ENCODE data around the gene DDR2.

The DDR2 gene

GRCh38 chr1:162697140-162697895, 65.1 kb downstream of the DDR2 start:
- no peaks in the 10 kb centered on the region for H3K36me3 ChIP-seq
- TF ChIP-seq, protein P1, sequence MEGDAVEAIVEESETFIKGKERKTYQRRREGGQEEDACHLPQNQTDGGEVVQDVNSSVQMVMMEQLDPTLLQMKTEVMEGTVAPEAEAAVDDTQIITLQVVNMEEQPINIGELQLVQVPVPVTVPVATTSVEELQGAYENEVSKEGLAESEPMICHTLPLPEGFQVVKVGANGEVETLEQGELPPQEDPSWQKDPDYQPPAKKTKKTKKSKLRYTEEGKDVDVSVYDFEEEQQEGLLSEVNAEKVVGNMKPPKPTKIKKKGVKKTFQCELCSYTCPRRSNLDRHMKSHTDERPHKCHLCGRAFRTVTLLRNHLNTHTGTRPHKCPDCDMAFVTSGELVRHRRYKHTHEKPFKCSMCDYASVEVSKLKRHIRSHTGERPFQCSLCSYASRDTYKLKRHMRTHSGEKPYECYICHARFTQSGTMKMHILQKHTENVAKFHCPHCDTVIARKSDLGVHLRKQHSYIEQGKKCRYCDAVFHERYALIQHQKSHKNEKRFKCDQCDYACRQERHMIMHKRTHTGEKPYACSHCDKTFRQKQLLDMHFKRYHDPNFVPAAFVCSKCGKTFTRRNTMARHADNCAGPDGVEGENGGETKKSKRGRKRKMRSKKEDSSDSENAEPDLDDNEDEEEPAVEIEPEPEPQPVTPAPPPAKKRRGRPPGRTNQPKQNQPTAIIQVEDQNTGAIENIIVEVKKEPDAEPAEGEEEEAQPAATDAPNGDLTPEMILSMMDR (IDR thresholded peaks at IDR 0.05) = no peak
- H3K9me3 ChIP-seq = no peaks in the 10 kb centered on the region
- H3K27ac ChIP-seq = no peak overlapping the region
- H3K4me1 ChIP-seq (ENCODE audit: control insufficient read depth in 1 of 2, insufficient read depth in 1 of 2, low read depth in 1 of 2, low read length in 1 of 2) = no peaks in the 10 kb centered on the region
- peaks cover 6% of the 10 kb centered on the region for H3K27me3 ChIP-seq
- no peak overlapping the region for H3K4me3 ChIP-seq (ENCODE audit: low read depth in 1 of 2, low read length in 1 of 2)

GRCh38 chr1:162699366-162699765, 67.1 kb downstream of the DDR2 start:
- Histone ChIP-seq H3K4me1 (ENCODE audit: control insufficient read depth in 1 of 2, insufficient read depth in 1 of 2, low read depth in 1 of 2, low read length in 1 of 2) (no peaks in the 10 kb centered on the region), H3K4me3 (ENCODE audit: low read depth in 1 of 2, low read length in 1 of 2) (no peak overlapping the region), H3K27me3 (no peaks in the 10 kb centered on the region), H3K36me3 (no peaks in the 10 kb centered on the region), H3K9me3 (no peaks in the 10 kb centered on the region), H3K27ac (no peak overlapping the region)
- TF ChIP-seq, protein P1 (IDR thresholded peaks at IDR 0.05) = no peak

DNA sequence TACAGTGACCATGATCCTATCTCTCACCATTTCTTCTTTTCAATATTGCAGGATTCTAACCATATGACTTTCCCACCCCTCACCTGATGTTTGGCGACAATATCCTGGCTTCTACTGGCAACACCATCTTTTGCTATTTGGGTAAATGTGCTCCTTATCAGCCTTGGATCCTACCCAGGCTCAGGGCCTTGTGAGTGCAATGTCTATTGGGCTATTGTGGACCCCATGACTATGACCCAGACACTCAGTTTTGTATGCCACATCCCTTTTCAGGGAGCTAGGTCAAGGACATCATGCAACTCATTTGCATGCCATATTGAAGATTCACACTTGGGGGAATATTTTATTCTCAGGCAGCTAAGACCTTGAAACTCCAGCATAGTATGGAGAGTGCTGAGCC, 67.9 kb downstream of the DDR2 start:
- Histone ChIP-seq H3K27ac (no peak overlapping the region), H3K4me3 (ENCODE audit: low read depth in 1 of 2, low read length in 1 of 2) (no peak overlapping the region), H3K4me1 (ENCODE audit: control insufficient read depth in 1 of 2, insufficient read depth in 1 of 2, low read depth in 1 of 2, low read length in 1 of 2) (no peaks in the 10 kb centered on the region), H3K9me3 (no peaks in the 10 kb centered on the region), H3K36me3 (no peaks in the 10 kb centered on the region), H3K27me3 (no peaks in the 10 kb centered on the region)
- TF ChIP-seq, protein P1 (IDR thresholded peaks at IDR 0.05) = no peak

DNA sequence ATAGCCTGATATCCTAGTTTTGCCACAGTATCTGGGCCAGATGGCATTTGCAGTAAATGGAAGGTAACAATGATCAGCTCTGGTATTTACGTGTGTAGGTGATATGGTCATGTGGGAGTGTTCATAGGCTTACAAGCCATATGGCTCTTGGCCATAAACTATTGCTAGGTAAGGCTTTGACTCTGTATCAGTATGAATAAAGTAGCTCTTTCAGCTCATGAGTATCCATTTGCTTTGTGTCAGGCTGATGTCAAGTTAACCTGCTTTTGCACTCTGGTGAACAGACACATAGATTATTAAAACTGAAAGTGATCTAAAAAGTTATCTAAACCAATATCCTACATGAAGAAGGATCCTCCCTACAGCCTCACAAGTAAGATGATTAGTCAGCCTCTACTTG, 69.0 kb downstream of the DDR2 start:
- Histone ChIP-seq H3K9me3 (no peaks in the 10 kb centered on the region), H3K4me1 (ENCODE audit: control insufficient read depth in 1 of 2, insufficient read depth in 1 of 2, low read depth in 1 of 2, low read length in 1 of 2) (no peaks in the 10 kb centered on the region), H3K36me3 (no peaks in the 10 kb centered on the region), H3K27me3 (no peaks in the 10 kb centered on the region), H3K4me3 (ENCODE audit: low read depth in 1 of 2, low read length in 1 of 2) (no peak overlapping the region), H3K27ac (no peak overlapping the region)
- TF ChIP-seq, protein P1 (IDR thresholded peaks at IDR 0.05) = no peak

DNA sequence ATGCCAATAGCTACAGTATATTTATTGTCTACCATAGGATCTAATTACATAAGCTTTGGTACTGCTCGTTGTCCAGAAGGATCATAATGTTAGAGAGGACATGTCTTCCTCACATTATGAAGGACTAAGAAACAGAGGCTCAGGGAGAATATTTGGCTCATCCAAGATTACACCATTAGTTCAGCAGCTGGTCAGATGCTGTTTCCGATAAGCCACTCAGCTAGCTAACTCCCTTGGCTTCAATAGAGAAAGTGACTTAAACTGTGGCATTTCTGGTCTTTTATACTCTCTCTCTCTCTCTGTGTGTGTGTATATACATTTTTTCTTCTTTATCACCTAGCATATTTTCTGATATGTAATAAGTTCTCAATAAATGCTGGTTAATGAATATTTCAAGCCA, 70.4 kb downstream of the DDR2 start:
- no peaks in the 10 kb centered on the region for H3K27me3 ChIP-seq
- H3K9me3 ChIP-seq = no peaks in the 10 kb centered on the region
- no peak overlapping the region for H3K27ac ChIP-seq
- TF ChIP-seq, protein P1 (IDR thresholded peaks at IDR 0.05) = no peak
- H3K36me3 ChIP-seq = no peaks in the 10 kb centered on the region
- no peak overlapping the region for H3K4me3 ChIP-seq (ENCODE audit: low read depth in 1 of 2, low read length in 1 of 2)
- no peaks in the 10 kb centered on the region for H3K4me1 ChIP-seq (ENCODE audit: control insufficient read depth in 1 of 2, insufficient read depth in 1 of 2, low read depth in 1 of 2, low read length in 1 of 2)

All from neutrophil (primary cell).